Measurements from ENCODE around the gene MYO16. TPM values are rescaled to one million over a fixed set of nuclear protein-coding genes. Genes with fewer than 3 reads are reported as not detected.

The MYO16 gene
- total RNA-seq, 1 donor from 2014 or later: 2.9 TPM

DNA sequence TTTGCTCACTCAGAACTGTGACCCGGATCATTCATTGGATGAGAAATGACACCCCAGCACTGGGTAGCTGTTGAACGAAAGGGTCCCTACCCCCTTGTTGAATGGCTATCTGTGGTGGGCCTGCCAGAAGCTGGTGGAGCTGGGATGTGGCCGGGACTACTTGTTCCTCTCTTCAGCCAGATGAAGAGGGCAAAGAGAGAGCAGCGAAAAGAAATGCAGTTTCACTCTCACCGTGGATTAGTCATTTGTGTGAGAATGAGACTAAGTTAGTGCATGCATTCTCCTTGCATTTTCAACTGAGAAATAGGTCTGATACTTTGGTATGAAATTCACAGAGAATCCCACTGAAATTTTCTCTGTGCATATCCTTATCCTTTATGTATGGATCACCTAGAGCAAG lies 603.9 kb downstream of the MYO16 start:
- DNase-seq (ENCODE audit: low spot score): no peak

DNA sequence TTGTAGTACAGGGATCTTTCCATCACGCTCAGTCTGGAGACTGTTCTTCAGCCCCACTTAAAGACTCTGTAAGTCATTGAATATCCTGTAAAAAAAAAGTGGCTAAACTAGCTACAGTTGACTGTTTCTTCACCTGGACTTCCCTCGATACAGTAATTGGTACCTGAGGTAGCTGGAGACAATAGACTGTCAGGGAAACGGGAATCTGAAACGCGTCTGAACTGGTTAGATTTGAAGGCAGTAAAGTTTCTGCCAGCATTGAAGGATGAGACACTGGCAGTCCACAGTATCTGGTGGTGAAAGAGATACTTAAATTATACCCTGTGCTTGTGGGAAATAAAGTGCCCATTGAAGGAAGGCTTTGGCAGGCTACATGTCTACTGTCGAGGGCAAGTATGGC lies 606.5 kb downstream of the MYO16 start:
- no peak for DNase-seq (ENCODE audit: low spot score)

DNA sequence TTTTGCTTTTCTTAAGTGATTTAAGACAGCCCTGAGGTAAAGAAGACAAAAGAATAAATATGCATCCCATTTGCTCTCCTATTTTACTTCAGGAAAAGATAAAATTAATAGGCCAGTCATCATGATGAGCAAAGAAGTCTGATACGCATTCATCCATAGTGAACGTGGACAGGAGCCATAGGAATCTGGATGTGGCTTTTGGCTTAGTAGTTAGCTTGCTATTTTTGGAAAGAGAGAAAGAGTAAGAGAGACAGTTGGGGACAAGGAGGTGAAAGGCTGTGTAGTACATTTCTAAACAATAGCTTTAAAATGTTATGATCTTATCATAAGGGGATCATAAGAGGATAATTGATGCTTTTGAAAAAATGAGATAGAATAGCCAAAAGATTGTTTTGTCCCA lies 611.7 kb downstream of the MYO16 start:
- no peak for DNase-seq (ENCODE audit: low spot score)

DNA sequence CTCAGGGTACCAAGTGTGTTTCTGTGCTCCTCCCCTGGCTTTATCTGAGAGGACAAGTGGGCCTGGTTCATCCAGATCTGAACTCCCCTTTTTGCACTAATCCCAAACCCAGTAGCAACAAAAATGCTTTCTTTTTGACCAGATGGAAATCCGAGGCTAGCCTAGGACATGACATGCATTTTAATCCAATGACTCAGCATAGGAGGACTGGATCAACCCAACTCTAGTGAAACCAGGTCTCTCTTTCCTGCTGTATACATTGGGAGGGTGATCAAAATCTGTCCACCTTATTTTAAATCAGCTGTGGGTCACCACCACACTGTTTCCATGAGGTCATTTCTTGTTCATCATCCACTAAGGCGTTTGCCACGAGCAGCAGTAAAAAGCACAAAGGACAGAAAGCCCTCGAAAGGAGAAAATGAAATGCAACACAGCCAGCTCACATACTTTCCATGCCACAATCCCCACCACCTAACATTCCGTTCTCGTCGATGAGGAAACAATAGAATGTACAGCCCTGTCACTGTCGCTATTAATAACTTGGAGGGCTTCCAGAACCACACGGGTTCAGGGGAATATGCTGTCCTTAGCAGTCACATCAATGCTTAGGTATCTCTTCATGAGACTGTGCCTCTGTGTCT lies 614.0 kb downstream of the MYO16 start:
- DNase-seq (ENCODE audit: low spot score): peak; percentile 40

DNA sequence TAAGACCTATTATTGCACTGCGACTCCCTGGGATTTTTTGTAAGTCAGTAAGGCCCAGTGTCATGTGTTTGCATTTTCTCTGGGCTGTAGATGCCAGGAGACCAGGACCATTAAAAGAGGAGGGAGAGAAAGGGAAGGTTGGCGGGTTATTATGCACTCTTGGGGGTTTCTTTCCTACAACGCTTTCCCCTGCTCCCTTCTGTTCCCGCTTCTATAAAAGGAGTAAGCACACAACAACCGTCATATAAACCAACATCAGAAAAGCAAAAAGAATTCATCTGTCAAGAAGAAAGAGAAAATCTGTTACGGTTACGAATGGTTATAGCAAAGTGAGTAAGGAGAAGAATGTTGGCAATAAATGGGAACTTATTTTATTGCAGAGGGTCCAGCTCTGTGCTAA lies 615.2 kb downstream of the MYO16 start:
- no peak for DNase-seq (ENCODE audit: low spot score)

DNA sequence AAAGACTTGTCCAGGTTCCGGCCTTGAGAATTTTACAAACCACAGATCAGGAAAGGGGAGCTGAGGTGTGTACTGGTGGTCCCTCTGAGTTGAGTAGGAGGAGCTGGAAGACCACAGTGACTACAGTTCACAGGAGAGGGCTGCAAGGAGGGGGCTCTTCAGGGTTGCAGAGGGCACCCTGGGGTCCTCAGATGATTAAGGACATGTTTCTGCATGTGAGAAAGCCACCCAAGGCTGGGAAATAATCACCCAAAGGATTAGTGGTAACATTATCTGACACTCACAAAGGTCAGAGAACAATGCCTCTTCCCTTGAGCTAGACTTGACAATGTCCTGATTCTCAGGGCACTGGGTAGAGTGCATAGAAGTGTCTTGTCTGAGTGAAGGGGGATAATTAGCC lies 616.6 kb downstream of the MYO16 start:
- DNase-seq (ENCODE audit: low spot score): no peak

DNA sequence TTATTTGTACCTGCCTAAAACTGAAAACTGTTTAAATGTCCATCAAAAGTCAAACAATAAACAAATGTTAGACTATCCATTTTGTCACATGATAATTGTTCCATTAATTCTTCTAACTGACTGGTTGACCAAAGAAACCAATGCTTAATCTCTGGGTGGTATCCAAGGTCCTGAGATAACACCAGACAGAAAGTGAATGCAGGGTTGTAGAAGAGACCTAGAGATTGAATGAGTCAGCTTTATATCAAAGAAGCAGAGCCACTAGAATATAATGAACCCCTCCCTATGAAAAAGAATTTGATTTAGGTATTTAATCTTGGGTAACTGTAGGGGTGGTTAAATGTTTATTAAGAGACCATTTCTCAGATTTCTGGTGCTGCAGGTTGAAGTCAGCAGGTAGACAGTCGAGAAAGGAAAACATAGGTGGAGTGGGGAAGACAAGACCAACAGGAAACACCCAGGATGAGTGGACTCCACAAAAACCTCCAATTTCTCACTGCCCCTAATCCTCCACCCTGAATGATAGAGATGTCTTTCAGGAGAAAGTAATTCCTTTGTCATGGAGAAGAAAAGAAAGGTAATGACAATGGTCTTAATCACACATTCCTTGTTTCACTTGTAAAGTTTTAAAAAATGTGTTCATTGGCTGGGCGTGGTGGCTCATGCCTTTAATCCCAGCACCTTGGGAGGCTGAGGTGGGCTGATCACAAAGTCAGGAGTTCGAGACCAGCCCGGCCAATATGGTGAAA lies 620.5 kb downstream of the MYO16 start:
- no peak for DNase-seq (ENCODE audit: low spot score)

DNA sequence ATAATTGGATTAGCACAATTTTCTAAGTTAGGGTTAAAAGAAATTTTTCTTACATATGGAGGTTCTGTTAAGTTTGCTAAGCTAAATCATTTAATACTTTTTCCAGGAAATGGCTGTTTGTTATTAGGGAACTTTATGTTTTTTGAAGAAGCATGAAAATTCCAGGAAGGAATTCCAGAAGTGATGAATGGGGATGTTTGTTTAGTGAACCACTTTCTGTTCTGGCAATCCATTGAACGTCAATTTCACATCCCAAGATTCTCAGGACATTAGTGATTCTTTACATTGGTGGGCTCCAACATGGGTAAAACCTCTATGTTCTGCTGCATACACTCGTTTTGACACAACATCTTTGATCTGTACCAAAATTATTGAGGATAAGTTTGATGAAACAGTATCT lies 622.5 kb downstream of the MYO16 start:
- DNase-seq (ENCODE audit: low spot score): no peak

DNA sequence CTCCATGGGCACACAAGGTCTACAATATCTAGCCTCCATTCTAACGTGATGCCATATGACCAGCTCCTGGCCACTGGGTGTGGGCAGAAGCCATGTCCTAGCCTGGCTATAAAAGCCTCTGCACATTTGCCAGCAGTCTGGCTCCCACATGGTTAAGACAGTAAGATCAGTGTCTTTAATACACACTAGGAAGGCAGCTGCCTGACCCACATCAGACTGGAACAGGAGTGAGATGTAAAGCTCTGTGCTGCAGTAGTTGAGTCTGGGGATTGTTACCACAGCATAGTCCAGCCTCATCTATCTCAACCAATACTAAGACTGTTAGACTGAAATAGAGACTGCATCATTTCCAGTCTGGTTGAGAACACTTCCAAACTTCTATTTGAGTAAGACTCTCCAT lies 623.9 kb downstream of the MYO16 start:
- no peak for DNase-seq (ENCODE audit: low spot score)

DNA sequence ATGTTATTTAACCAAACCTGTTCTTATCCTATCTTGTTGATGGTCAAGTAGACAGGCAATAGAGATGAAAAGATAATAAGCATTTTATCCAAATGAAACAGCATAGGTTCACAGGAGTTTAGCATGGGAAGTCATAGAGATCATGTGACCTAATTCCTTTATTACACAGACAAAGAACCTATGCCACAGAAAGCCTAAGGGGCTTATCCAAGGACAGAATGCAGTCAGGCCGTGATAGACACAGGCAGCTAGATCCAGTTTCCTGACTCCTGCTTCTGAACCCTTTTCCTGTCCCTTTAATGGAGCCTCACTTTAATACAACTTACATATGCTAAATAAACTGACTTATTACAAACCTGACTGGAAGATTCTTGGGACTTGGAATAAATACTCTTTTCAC lies 624.9 kb downstream of the MYO16 start:
- DNase-seq (ENCODE audit: low spot score): no peak

DNA sequence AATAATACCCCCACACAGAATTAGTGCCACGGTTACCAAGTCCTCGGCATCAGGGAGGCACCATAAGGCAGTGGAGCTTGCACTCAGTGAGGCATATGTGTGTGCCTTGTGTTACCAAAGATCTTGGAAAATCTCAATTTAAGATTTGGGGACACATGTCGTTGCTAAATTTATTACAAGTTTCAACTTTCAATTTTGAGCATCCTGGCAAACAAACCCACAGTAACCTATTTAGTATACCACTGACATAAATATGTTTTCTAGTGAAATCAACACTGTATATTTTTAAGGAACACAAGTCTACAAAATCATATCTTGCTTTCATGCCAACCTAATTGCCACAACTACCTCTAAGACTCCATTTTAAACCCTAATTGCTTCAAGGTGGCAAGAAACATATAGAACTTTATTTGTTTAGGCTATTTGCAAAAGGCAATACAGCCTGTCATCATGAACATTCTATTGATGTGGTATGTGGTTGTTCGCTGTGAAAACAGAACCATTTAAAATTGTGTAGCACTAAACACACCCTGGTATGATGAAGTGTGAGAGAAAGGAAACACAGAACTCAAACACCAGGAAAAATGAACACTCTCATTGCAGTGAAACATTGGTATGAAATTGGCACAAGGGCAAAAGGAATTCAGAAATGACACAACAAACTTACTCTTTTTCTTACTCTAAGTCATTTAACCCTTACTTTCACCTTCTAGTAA lies 625.9 kb downstream of the MYO16 start:
- no peak for DNase-seq (ENCODE audit: low spot score)

DNA sequence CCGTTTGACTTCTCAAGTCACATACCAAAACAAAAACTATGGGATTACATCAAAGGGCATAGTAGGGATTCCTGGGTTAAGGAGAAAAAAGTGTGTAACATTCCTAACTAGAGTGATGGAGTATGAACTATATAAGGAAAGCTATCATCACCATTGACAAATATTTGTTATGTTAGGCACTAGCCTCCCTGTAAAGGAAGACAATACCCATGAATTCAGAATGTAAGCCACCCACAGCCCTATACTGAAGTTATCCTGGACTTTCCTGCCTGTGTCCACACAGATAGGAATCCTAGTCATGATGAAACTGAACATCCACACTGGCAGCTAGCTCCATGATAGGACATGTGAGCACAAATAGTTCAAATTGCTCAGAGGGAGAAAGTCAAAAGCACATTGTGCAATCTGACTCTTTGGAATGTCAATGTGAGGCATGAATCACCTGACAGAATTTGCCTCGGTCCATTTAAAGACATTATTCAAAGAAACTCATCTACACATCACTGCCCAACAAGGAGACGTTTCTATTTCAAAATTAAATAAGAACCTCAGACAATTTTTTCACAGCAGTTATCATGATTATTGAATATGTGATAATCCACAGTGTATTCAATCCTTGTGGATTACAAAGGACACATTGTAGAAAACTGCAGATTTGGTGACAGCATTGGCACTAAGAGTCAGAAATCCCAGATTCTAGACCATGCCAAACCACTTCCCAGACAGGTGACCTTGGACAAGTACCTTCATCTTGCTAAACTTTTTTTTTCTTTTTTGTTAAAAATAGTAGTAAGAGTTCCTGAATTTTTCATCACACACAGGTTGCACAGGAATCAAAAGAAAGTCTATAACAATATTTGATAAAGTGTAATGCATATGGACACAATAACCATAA lies 627.7 kb downstream of the MYO16 start:
- peak; percentile 59 for DNase-seq (ENCODE audit: low spot score)

Measured in umbilical cord (tissue), 2 donors.